ENCODE data around the gene GARIN5A.

GRCh38 chr19:50477751-50478515 lies 1.3 kb upstream of the GARIN5A start:
- no peak for TF ChIP-seq EZH2 (IDR thresholded peaks at IDR 0.05; ENCODE audit: insufficient read depth, poor library complexity, severe bottlenecking)
- TF ChIP-seq EZH2phosphoT487 (IDR thresholded peaks at IDR 0.05; ENCODE audit: insufficient read depth, low read depth): no peak

Data from GM23248 (cell line).